Aorta (tissue), 5 donors: ENCODE measurements around the gene ASB4. TPM values are rescaled to one million over a fixed set of nuclear protein-coding genes. Genes with fewer than 3 reads are reported as not detected.
"Not testable (repeated sequence)": the region's sequence is repeated elsewhere in the genome, so short reads cannot be mapped to it uniquely, and the experiment has no call there.

Experiments used
- ATAC-seq: fragments of 200-7000 bp; cut with Tn5 transposase; one replicate; pipeline ENCODE4 v1.9.1; 2022; ENCODE audit warnings: moderate library complexity; ENCODE audit not compliant: low FRiP score
- DNase-seq, 2 donors: peaks; one replicate each; pipeline ENCODE4 v3.0.0-alpha.2; 2020
- H3K27ac ChIP-seq, 2 donors: one replicate each; pipeline ENCODE4 v1.5.1; 2013; ENCODE audit warnings: low read length in 2 of 2, mild to moderate bottlenecking in 2 of 2, moderate library complexity in 2 of 2, control low read depth in 1 of 2, inconsistent platforms in 1 of 2, low read depth in 1 of 2
- H3K27me3 ChIP-seq, 2 donors: one replicate each; pipeline ENCODE4 v1.6.1; 2013; ENCODE audit warnings: control low read depth in 1 of 2, low read length in 1 of 2, mild to moderate bottlenecking in 1 of 2, moderate library complexity in 1 of 2; ENCODE audit not compliant: insufficient read depth in 2 of 2, control insufficient read depth in 1 of 2
- H3K36me3 ChIP-seq, 2 donors: one replicate each; pipeline ENCODE4 v1.6.1; 2013; ENCODE audit warnings: control low read depth in 1 of 2, low read length in 1 of 2, mild to moderate bottlenecking in 1 of 2; ENCODE audit not compliant: insufficient read depth in 2 of 2, control insufficient read depth in 1 of 2
- H3K4me1 ChIP-seq, 2 donors: one replicate each; pipeline ENCODE4 v1.6.1; 2013; ENCODE audit warnings: low read length in 2 of 2, control low read depth in 1 of 2, mild to moderate bottlenecking in 1 of 2, moderate library complexity in 1 of 2; ENCODE audit not compliant: insufficient read depth in 2 of 2, control insufficient read depth in 1 of 2
- H3K4me3 ChIP-seq, 2 donors: one replicate each; pipeline ENCODE4 v1.5.1; 2013; ENCODE audit warnings: low read length in 2 of 2, control low read depth in 1 of 2, mild to moderate bottlenecking in 1 of 2
- H3K9me3 ChIP-seq: one replicate; pipeline ENCODE4 v1.6.1; 2013; ENCODE audit warnings: mild to moderate bottlenecking, low read length; ENCODE audit not compliant: control insufficient read depth
- WGBS, 2 donors: extraction: QIAGEN DNeasy Blood & Tissue Kit; methylation state at CpG; one replicate each; pipeline ENCODE4 v1.1.7; 2013; 5-methylcytosine and 5-hydroxymethylcytosine counted together
- intact Hi-C, 2 donors: fragments of 100-400 bp; cut with DNase I; formaldehyde crosslinking; loops; one replicate each; pipeline versions ENCODE4 v1.14.2 to v1.15.0; 2022
- polyA plus RNA-seq, 2 donors: library from polyadenylated mRNA; stranded (reverse); fragments of 200-250 nt; gene quantifications; one replicate each; pipeline ENCODE4 v1.2.3, GENCODE V29; 2013
- total RNA-seq, 2 donors: library from RNA; stranded (reverse); fragmentation: NEBNext Ultra II Directional; extraction: Animal tissue kit (Norgen Biotek cat#: 25700); gene quantifications; one replicate each; pipeline ENCODE4 v1.2.1, GENCODE V29; 2021
- donor health status: healthy with polysubstance abuse.
- donor health status: Bipolar disorder and iron deficiency.
- donor health status: DM: no; HTN: no; CAD: no.
- donor health status: DM: no; HTN: no; CAD: no.
- donor health status: DM: yes; HTN: yes; CAD: no.

The ASB4 gene
- total and polyA plus RNA-seq, 4 donors: not detected

- ATAC-seq, H3K4me3 ChIP-seq, H3K9me3 ChIP-seq, intact Hi-C loops, H3K36me3 ChIP-seq, H3K27me3 ChIP-seq, H3K4me1 ChIP-seq, DNase-seq, H3K27ac ChIP-seq: not testable (repeated sequence)
- 89 to 91% methylated on average over 2 of the region's 2 CpGs for WGBS, 2 donors
These were observed 25.1 kb upstream of the ASB4 start for GRCh38 chr7:95460653-95461052.

- Histone ChIP-seq H3K4me1 (no peaks in the 10 kb centered on the region), H3K27ac (no peak overlapping the region), H3K36me3 (no peaks in the 10 kb centered on the region), H3K27me3 (no peaks in the 10 kb centered on the region), H3K4me3 (no peak overlapping the region), H3K9me3 (no peaks in the 10 kb centered on the region)
- intact Hi-C loops: no loop called here
- DNase-seq (no peak), ATAC-seq (no peak)
- WGBS, 2 donors: 99 to 100% methylated on average over 1 of the region's 1 CpG
These were observed 17.7 kb upstream of the ASB4 start for GRCh38 chr7:95467912-95468607.

- H3K4me1 ChIP-seq: no peaks in the 10 kb centered on the region
- intact Hi-C loops: no loop called here
- H3K4me3 ChIP-seq: no peak overlapping the region
- ATAC-seq (no peak), DNase-seq (no peak)
- H3K9me3 ChIP-seq: no peaks in the 10 kb centered on the region
- WGBS, 2 donors: 90 to 98% methylated on average over 1 of the region's 1 CpG
- no peaks in the 10 kb centered on the region for H3K27me3 ChIP-seq
- H3K36me3 ChIP-seq: no peaks in the 10 kb centered on the region
- H3K27ac ChIP-seq: no peak overlapping the region
These were observed 16.6 kb upstream of the ASB4 start for GRCh38 chr7:95469187-95469586.

GRCh38 chr7:95469848-95470247 is 15.9 kb upstream of the ASB4 start:
- intact Hi-C loops: no loop called here

GRCh38 chr7:95470452-95470851 is 15.3 kb upstream of the ASB4 start:
- intact Hi-C loops: no loop called here
- ATAC-seq: no peak
- Histone ChIP-seq H3K9me3 (no peaks in the 10 kb centered on the region), H3K27ac (no peak overlapping the region), H3K4me1 (no peaks in the 10 kb centered on the region), H3K27me3 (no peaks in the 10 kb centered on the region), H3K36me3 (no peaks in the 10 kb centered on the region), H3K4me3 (no peak overlapping the region)
- no peak for DNase-seq
- WGBS, 2 donors: 60 to 68% methylated on average over 3 of the region's 3 CpGs

More at GRCh38 chr7:95469848-95470247, 15.9 kb upstream of the ASB4 start:
- H3K9me3 ChIP-seq: no peaks in the 10 kb centered on the region
- DNase-seq (no peak), ATAC-seq (no peak)
- no peaks in the 10 kb centered on the region for H3K36me3 ChIP-seq
- 70 to 72% methylated on average over 4 of the region's 4 CpGs for WGBS, 2 donors
- H3K27ac ChIP-seq: no peak overlapping the region
- no peaks in the 10 kb centered on the region for H3K27me3 ChIP-seq
- no peak overlapping the region for H3K4me3 ChIP-seq
- H3K4me1 ChIP-seq: no peaks in the 10 kb centered on the region

- 90 to 94% methylated on average over 3 of the region's 3 CpGs for WGBS, 2 donors
These were observed 14.7 kb upstream of the ASB4 start for GRCh38 chr7:95471071-95471470.

GRCh38 chr7:95472581-95473161 is 13.1 kb upstream of the ASB4 start:
- Histone ChIP-seq H3K9me3 (no peaks in the 10 kb centered on the region), H3K36me3 (no peaks in the 10 kb centered on the region), H3K27me3 (no peaks in the 10 kb centered on the region), H3K4me3 (no peak overlapping the region), H3K4me1 (no peaks in the 10 kb centered on the region), H3K27ac (no peak overlapping the region)
- DNase-seq: no peak
- WGBS, 2 donors: 10 to 12% methylated on average over 8 of the region's 8 CpGs
- ATAC-seq: no peak
- intact Hi-C loops: no loop called here

More at GRCh38 chr7:95471071-95471470, 14.7 kb upstream of the ASB4 start:
- Histone ChIP-seq H3K4me3 (no peak overlapping the region), H3K27ac (no peak overlapping the region), H3K4me1 (no peaks in the 10 kb centered on the region), H3K36me3 (no peaks in the 10 kb centered on the region), H3K9me3 (no peaks in the 10 kb centered on the region), H3K27me3 (no peaks in the 10 kb centered on the region)
- DNase-seq (no peak), ATAC-seq (no peak)
- intact Hi-C loops: no loop called here

- Histone ChIP-seq H3K4me3 (no peak overlapping the region), H3K27ac (no peak overlapping the region), H3K36me3 (no peaks in the 10 kb centered on the region), H3K27me3 (no peaks in the 10 kb centered on the region), H3K4me1 (no peaks in the 10 kb centered on the region), H3K9me3 (no peaks in the 10 kb centered on the region)
- intact Hi-C loops: no loop called here
- 75 to 79% methylated on average over 9 of the region's 9 CpGs for WGBS, 2 donors
- DNase-seq (no peak), ATAC-seq (no peak)
These were observed 12.3 kb upstream of the ASB4 start for GRCh38 chr7:95473276-95473985.
